ENCODE measurements around the gene VWC2L.

VWC2L gene

DNA sequence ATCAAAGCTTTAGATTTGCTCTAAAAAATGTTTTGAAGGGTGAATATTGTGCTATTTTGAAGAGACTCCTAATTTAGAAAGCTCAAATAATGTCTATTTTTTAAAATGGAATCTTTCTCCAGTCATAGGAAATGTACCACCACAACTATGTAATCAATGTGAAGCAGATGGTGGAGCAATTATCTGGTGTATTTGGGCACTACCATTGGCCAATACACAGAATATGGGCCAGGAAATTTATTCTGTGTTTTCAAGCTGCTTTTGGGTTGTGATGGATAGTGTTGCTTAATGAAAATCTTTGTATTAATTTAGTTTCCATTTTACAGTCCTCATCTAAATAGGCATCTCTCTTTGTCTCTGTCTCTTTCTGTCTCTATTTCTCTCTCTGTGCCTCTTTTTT is 17.1 kb upstream of the VWC2L start:
- ChIA-PET CTCF (interaction anchor here (0.6 to 0.7 kb wide), 3 partner anchors 14 to 604 kb away, joined by 3 to 4 read pairs (median 4); no protein-coding TSS in a partner anchor), POLR2A (ENCODE audit: low non-redundant PET) (no interaction called here)
- DNase-seq (ENCODE audit: low spot score), result no peak
- no peak overlapping the region for H3K27ac ChIP-seq
- TF ChIP-seq, protein P1, sequence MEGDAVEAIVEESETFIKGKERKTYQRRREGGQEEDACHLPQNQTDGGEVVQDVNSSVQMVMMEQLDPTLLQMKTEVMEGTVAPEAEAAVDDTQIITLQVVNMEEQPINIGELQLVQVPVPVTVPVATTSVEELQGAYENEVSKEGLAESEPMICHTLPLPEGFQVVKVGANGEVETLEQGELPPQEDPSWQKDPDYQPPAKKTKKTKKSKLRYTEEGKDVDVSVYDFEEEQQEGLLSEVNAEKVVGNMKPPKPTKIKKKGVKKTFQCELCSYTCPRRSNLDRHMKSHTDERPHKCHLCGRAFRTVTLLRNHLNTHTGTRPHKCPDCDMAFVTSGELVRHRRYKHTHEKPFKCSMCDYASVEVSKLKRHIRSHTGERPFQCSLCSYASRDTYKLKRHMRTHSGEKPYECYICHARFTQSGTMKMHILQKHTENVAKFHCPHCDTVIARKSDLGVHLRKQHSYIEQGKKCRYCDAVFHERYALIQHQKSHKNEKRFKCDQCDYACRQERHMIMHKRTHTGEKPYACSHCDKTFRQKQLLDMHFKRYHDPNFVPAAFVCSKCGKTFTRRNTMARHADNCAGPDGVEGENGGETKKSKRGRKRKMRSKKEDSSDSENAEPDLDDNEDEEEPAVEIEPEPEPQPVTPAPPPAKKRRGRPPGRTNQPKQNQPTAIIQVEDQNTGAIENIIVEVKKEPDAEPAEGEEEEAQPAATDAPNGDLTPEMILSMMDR (conservative IDR thresholded peaks at IDR 0.05; ENCODE audit: low read depth), result no peak

DNA sequence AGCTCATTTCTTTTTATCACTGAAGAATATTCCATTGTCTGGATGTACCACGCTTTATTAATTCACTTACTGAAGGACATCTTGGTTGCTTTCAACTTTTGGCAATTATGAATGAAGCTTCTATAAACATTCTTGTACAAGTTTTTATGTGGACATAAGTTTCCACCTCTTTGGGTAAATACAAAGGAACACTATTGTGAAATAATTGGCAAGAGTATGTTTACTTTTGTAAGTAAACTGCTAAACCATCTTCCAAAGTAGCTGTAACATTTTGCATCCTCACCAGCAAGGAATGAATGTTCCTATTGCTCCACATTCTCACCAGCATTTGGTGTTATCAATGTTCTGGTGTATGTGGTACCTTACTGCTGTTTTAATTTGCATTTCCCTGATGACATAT is 15.8 kb upstream of the VWC2L start:
- CTCF ChIA-PET, result no interaction called here
- no peak for DNase-seq (ENCODE audit: low spot score)
- TF ChIP-seq, protein P1 (conservative IDR thresholded peaks at IDR 0.05; ENCODE audit: low read depth), result no peak
- POLR2A ChIA-PET (ENCODE audit: low non-redundant PET), result no interaction called here
- no peak overlapping the region for H3K27ac ChIP-seq

- DNase-seq (ENCODE audit: low spot score), result peak; percentile 24
- TF ChIP-seq, protein P1 (conservative IDR thresholded peaks at IDR 0.05; ENCODE audit: low read depth), result no peak
- POLR2A ChIA-PET (ENCODE audit: low non-redundant PET), result no interaction called here
- CTCF ChIA-PET, result no interaction called here
- H3K27ac ChIP-seq, result no peak overlapping the region
These were observed 9.3 kb upstream of the VWC2L start for GRCh38 chr2:214401580-214401979.

DNA sequence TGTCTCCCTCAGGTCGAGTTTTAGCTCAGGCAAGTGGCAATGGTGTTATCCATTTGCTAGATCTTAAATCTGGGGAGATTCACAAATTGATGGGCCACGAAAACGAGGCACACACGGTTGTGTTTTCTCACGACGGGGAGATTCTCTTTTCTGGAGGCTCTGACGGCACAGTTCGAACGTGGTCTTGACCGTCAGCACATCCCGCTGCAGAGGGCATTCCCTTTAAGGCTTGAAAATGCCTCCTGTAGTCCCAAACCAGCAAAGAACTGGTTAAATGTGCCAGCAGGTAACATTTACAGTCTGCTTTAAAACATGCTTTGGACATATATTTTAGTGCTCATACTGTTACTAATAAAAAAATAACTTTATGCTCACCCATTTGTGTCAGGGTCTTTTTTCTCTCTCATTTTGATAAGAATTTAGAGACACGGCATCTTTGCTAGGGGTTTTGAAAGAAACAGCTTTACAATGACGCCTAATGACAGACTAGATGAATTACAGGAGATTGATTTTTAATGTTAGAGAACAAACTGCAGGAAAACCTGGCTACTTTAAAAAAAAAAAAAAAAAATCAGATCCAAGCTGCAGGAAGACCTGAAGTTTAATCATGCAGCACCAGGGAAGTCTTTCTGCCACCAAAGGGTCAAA is 602 bp upstream of the VWC2L start:
- ChIA-PET CTCF (interaction anchor here (0.7 kb wide), 1 partner anchor 358 kb away, joined by 4 read pairs; no protein-coding TSS in a partner anchor), POLR2A (ENCODE audit: low non-redundant PET) (no interaction called here)
- TF ChIP-seq, protein P1 (conservative IDR thresholded peaks at IDR 0.05; ENCODE audit: low read depth), result peak; percentile 37; the same call in 1 of the 2 replicates
- no peak for DNase-seq (ENCODE audit: low spot score)
- no peak overlapping the region for H3K27ac ChIP-seq

- TF ChIP-seq, protein P1 (conservative IDR thresholded peaks at IDR 0.05; ENCODE audit: low read depth), result no peak
- no peak overlapping the region for H3K27ac ChIP-seq
- POLR2A ChIA-PET (ENCODE audit: low non-redundant PET), result no interaction called here
- no peak for DNase-seq (ENCODE audit: low spot score)
- CTCF ChIA-PET, result no interaction called here
These were observed 1.8 kb downstream of the VWC2L start for GRCh38 chr2:214412679-214413078.

DNA sequence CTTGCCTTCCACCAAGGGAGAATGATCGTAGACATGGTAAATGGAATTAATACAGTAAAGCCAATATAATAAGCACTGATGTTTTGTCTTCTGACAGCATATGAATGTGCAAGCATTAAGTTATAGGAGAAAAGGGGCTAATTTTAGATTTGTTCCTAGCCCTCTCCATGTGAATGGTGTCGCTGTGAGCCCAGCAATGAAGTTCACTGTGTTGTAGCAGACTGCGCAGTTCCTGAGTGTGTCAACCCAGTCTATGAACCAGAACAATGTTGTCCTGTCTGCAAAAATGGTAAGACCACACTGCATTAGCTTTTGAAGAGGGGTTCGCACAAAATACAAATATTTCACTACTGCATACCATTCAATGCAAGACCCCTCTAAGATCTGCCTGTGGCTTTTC is 25.6 kb downstream of the VWC2L start:
- POLR2A ChIA-PET (ENCODE audit: low non-redundant PET), result no interaction called here
- TF ChIP-seq, protein P1 (conservative IDR thresholded peaks at IDR 0.05; ENCODE audit: low read depth), result no peak
- CTCF ChIA-PET, result interaction anchor here (0.6 kb wide), 1 partner anchor 1272 kb away, joined by 4 read pairs; no protein-coding TSS in a partner anchor
- no peak for DNase-seq (ENCODE audit: low spot score)
- H3K27ac ChIP-seq, result no peak overlapping the region

Measured in RWPE1 (cell line).